Measurements from ENCODE around the gene ZSWIM6.

ZSWIM6 gene

DNA sequence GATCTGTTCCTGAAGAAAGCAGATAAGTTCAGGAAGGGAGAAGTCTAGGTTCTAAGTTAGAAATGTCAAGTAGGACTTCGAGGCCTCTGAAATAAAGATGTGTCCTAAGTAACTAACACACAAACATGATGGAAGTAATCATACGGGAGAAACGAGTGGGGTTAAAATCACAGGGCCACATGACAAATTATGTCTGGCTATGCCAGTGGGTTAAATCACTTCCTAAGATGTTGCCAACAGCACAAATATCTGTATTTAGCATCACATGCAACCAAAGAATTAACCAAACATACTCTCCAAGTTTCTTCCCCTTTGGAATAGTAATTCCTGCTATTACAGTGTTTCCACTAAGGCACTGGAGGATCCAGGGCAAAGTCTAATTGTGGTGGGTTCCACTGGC lies 13.7 kb upstream of the ZSWIM6 start:
- DNase-seq (no peak), ATAC-seq (no peak)
- Mint-ChIP-seq H3K36me3 (ENCODE audit: low read depth) (no peaks in the 10 kb centered on the region), H3K9me3 (no peaks in the 10 kb centered on the region), H3K4me1 (peaks cover 11% of the 10 kb centered on the region), H3K27me3 (peaks cover 11% of the 10 kb centered on the region), H3K4me3 (no peak overlapping the region), H3K27ac (no peak overlapping the region)

DNA sequence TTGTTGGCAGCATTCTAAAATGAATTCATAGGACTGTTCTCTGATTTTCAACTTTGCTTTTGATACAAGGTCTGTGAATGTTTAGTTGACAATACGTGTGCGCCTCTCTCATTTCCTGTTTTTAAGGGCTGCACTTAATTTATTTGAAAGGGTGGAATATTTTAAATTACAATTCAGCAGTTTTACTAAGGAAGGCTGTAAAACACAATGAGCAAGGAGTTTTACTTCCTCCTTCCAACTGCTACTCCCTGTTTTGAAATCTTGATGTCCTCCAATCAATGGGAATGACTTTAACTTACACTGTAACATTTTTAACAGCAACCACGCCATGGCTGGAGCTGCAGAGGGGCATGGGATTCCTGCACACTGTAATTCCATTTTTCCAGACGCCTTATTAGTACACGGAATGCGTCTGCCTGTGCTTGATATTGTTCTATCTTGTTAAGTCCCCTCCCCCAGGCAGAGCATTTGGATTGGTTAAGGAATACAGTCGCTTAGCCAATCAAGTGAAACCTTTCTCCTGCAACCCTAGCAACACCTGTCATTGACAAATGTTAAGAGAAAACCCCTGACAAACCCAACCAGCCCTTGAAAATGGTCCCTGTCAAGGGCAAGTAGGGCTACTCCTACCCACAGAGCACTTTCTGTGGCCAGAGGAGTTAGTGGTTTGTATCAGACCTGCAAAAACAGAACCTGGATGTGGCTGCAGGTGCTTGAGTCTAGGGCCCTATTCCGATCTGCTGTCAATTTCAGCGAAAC lies 12.5 kb upstream of the ZSWIM6 start:
- Mint-ChIP-seq H3K27ac (no peak overlapping the region), H3K4me1 (peaks cover 11% of the 10 kb centered on the region), H3K27me3 (peaks cover 16% of the 10 kb centered on the region), H3K4me3 (no peak overlapping the region), H3K36me3 (ENCODE audit: low read depth) (no peaks in the 10 kb centered on the region), H3K9me3 (no peaks in the 10 kb centered on the region)
- ATAC-seq, result peak; percentile 57
- no peak for DNase-seq

DNA sequence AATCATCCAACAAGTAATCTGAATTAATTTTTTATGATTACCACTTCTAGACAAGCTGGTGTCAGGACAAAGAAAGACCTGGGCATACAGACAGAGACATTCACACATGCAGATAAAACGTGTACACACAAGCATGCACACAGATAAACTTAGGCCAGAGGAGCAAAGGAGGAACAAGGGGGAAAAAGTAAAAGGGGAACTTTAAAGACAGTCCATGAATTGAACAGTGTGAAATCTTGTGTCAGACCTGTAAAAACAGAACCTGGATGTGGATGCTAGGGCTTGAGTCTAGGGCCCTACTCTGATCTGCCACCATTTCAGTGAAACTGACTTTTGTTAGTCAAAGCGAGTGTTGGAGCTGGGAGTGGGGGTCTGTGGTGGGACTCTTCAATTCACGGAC lies 11.2 kb upstream of the ZSWIM6 start:
- H3K27ac Mint-ChIP-seq, result no peak overlapping the region
- no peaks in the 10 kb centered on the region for H3K36me3 Mint-ChIP-seq (ENCODE audit: low read depth)
- ATAC-seq, result no peak
- H3K4me1 Mint-ChIP-seq, result peaks cover 11% of the 10 kb centered on the region
- no peaks in the 10 kb centered on the region for H3K9me3 Mint-ChIP-seq
- H3K4me3 Mint-ChIP-seq, result no peak overlapping the region
- no peak for DNase-seq
- peaks cover 14% of the 10 kb centered on the region for H3K27me3 Mint-ChIP-seq

- no peaks in the 10 kb centered on the region for H3K9me3 Mint-ChIP-seq
- DNase-seq (no peak), ATAC-seq (no peak)
- H3K4me3 Mint-ChIP-seq, result no peak overlapping the region
- peaks cover 11% of the 10 kb centered on the region for H3K4me1 Mint-ChIP-seq
- no peaks in the 10 kb centered on the region for H3K36me3 Mint-ChIP-seq (ENCODE audit: low read depth)
- peaks cover 18% of the 10 kb centered on the region for H3K27me3 Mint-ChIP-seq
- H3K27ac Mint-ChIP-seq, result no peak overlapping the region
These were observed 10.4 kb upstream of the ZSWIM6 start for GRCh38 chr5:61321669-61322068.

DNA sequence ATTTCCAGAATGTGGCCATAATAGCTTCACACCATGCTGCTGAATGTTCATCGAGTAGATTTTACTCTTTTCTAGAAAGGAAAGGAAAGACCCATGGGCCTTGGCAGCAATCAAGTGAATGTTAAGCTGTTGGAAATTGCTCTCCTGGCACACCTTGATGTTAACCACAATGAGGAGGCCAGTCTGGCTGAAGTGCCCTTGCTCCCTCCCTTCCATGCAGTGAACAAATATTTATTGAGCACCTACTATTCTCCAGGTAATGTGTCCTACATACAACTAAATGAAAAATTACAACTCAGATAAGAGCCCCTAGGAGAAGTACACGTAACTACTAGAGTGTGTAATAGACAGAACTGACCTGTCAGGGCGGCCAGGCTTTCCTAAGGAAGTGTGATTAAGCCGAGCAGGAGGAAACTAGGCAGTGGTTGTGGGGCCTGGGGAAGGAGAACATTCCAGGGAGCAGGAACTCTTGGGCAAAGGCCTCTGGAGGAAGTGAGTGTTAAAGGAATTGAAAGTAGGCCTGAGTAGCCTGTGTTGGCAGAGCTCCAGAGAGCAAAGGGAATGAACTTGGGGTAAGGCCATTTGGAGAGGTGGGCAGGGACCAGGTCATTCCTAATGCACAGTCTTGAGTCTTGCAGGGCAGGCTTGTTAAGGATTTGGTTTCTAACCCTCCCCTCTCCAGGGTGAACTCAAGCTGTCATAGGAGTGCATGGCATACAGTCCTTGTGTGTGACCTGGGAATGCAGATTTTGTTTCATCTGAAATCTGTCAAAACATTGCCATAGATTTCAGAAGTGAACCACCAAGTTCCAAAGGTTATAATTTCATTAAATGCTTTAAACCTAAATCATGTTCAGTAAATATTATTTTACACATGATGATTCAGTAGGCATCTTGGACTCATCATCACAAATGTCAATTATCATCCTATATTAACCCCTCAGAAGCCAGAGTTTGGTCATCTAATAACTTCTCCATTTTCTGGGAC lies 9.0 kb upstream of the ZSWIM6 start:
- DNase-seq (no peak), ATAC-seq (no peak)
- Mint-ChIP-seq H3K27me3 (peaks cover 24% of the 10 kb centered on the region), H3K36me3 (ENCODE audit: low read depth) (no peaks in the 10 kb centered on the region), H3K4me1 (peaks cover 20% of the 10 kb centered on the region), H3K27ac (no peak overlapping the region), H3K9me3 (no peaks in the 10 kb centered on the region), H3K4me3 (no peak overlapping the region)

DNA sequence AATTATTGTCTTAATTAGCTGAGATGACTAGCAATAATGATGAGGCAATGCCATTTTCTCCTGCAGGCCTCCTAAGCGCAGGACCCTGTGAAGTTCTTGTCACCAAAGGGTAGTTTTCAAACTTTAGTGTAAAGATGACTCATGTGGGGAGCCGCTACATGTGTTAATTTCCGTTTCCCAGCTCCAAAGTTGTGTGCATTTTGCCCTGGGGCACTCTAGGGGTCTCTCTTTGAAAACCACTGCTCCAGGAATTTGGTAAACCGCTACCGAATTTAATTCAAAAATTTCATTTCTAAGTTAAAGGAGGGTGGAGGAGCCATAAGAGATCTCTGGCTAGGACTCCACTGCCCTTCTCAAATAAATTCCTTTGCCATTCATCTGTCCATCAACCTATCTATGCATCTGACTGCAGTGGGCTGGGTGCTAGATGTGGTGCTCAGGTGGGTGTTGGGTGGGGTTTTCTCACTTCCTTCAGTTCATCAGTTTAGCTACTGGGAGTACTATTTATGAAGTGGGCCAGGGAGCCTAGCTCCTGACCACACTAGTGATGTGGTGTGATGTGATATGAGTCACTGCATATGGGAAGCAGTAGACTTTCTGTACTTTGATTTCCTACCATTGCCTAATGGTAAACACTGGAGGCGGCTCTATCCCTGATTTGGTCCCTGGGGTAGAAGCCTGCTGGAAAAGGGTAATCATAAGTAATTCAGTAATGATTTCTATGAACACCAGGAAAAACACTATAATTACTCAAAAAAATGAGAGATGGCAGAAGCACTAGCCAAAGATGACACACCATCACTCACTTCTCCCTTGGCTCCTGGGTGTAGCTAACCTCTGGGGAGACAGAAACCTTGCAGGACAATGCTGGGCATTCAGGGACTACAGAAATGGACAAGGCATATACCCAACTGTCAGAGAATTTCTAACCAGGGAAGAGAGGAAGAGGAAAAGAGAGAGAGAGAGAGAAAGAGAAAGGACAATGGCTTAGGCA lies 4.0 kb upstream of the ZSWIM6 start:
- peaks cover 33% of the 10 kb centered on the region for H3K4me1 Mint-ChIP-seq
- no peaks in the 10 kb centered on the region for H3K36me3 Mint-ChIP-seq (ENCODE audit: low read depth)
- peaks cover 21% of the 10 kb centered on the region for H3K27me3 Mint-ChIP-seq
- ATAC-seq (peak; percentile 50), DNase-seq (peak; percentile 22)
- peak overlapping the region; percentile 62 for H3K27ac Mint-ChIP-seq
- H3K4me3 Mint-ChIP-seq, result no peak overlapping the region
- no peaks in the 10 kb centered on the region for H3K9me3 Mint-ChIP-seq

DNA sequence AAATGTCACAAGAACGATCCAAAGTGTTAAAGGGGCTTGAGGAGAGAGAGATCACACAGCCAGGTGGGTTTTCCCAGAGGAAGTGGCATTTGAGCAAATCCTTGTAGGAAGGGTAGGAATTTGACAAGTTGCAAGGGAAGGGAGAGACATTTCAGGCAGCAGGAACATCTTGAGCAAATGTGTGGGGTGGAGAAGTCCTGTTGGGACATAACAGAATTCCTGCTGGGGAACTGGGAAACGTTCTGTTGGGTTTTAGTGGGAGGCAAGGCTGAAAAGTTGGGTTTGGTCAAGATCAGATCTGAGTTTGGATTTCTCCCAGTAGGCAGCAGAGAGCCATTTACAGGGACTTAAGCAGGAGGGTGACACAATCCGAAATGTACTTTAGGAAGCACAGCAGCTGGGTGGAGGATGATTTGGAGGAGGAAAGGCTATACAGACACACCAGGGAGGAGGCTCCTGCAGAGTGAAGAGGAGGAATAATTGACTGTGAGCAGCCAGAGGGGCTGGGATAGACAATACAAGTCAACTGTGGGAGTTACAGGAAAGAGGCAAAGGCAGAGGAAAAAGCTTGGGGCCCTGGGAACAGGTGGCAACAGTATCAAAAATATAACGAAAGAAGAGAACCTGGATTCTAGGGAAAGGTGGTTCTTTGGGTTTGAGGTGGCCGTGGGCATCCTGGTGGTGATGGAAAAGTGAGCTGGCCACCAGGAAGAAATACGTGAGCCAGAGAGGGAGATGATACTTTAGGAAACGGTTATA lies 3.1 kb upstream of the ZSWIM6 start:
- Mint-ChIP-seq H3K4me1 (peaks cover 35% of the 10 kb centered on the region), H3K9me3 (no peaks in the 10 kb centered on the region), H3K27me3 (peaks cover 16% of the 10 kb centered on the region), H3K27ac (peak overlapping the region; percentile 62), H3K4me3 (no peak overlapping the region), H3K36me3 (ENCODE audit: low read depth) (no peaks in the 10 kb centered on the region)
- DNase-seq, result no peak
- ATAC-seq, result no peak

GRCh38 chr5:61329550-61330128 lies 2.4 kb upstream of the ZSWIM6 start:
- peak overlapping the region; percentile 70 for H3K4me3 Mint-ChIP-seq
- ATAC-seq (peak; percentile 16), DNase-seq (no peak)
- H3K27me3 Mint-ChIP-seq, result peaks cover 22% of the 10 kb centered on the region
- H3K36me3 Mint-ChIP-seq (ENCODE audit: low read depth), result peaks cover 4% of the 10 kb centered on the region
- H3K4me1 Mint-ChIP-seq, result peaks cover 41% of the 10 kb centered on the region
- H3K9me3 Mint-ChIP-seq, result no peaks in the 10 kb centered on the region
- no peak overlapping the region for H3K27ac Mint-ChIP-seq

GRCh38 chr5:61330341-61330844 lies 1.7 kb upstream of the ZSWIM6 start:
- peaks cover 24% of the 10 kb centered on the region for H3K27me3 Mint-ChIP-seq
- H3K36me3 Mint-ChIP-seq (ENCODE audit: low read depth), result peaks cover 4% of the 10 kb centered on the region
- H3K4me1 Mint-ChIP-seq, result peaks cover 48% of the 10 kb centered on the region
- no peak for DNase-seq
- H3K4me3 Mint-ChIP-seq, result peak overlapping the region; percentile 70
- no peak for ATAC-seq
- H3K9me3 Mint-ChIP-seq, result no peaks in the 10 kb centered on the region
- H3K27ac Mint-ChIP-seq, result no peak overlapping the region

DNA sequence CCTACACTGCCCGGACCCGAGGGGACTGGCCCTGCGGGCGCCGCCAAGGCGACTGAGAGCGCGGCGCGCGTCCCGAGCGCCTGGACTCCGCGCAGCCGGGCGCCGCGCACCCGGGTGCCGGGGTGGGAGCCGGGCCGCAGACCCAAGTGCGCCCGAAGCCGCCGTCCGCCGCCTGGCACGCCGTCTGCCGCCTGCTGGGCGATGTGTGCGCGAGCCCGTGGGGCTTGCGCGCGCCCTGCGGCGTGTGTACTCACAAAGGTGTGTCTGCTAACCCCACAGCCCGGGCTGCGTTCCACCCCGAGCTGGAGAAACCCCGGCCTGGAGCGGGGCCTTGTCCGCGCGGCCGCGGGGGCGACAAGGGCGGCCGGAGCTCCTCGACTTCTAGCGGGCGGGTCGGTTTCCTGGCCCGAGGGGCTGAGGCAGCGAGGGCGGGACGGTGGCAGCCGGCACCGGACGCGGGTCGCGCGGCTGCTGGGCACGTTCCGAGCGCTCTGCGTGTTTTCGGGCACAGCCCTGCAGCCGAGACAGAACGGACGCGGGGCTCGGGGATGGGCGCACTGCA lies 1.1 kb upstream of the ZSWIM6 start:
- DNase-seq, result peak; percentile 67
- peaks cover 24% of the 10 kb centered on the region for H3K27me3 Mint-ChIP-seq
- H3K9me3 Mint-ChIP-seq, result no peaks in the 10 kb centered on the region
- H3K4me1 Mint-ChIP-seq, result peaks cover 50% of the 10 kb centered on the region
- H3K4me3 Mint-ChIP-seq, result peak overlapping the region; percentile 82
- H3K36me3 Mint-ChIP-seq (ENCODE audit: low read depth), result peaks cover 6% of the 10 kb centered on the region
- H3K27ac Mint-ChIP-seq, result no peak overlapping the region
- peak; percentile 17 for ATAC-seq

GRCh38 chr5:61332358-61332749 lies 296 bp downstream of the ZSWIM6 start:
- DNase-seq (peak; percentile 37), ATAC-seq (peak; percentile 0)
- peak overlapping the region; percentile 82 for H3K4me3 Mint-ChIP-seq
- no peaks in the 10 kb centered on the region for H3K9me3 Mint-ChIP-seq
- H3K36me3 Mint-ChIP-seq (ENCODE audit: low read depth), result peaks cover 9% of the 10 kb centered on the region
- peaks cover 16% of the 10 kb centered on the region for H3K27me3 Mint-ChIP-seq
- H3K27ac Mint-ChIP-seq, result peak overlapping the region; percentile 80
- H3K4me1 Mint-ChIP-seq, result peaks cover 47% of the 10 kb centered on the region

GRCh38 chr5:61332851-61333320 lies 828 bp downstream of the ZSWIM6 start:
- DNase-seq, result peak; percentile 40
- Mint-ChIP-seq H3K4me3 (peak overlapping the region; percentile 79), H3K4me1 (peaks cover 42% of the 10 kb centered on the region), H3K9me3 (no peaks in the 10 kb centered on the region), H3K27ac (no peak overlapping the region), H3K27me3 (peaks cover 14% of the 10 kb centered on the region), H3K36me3 (ENCODE audit: low read depth) (peaks cover 9% of the 10 kb centered on the region)
- ATAC-seq, result no peak
